ENCODE results near the gene CST3. TPM values are rescaled to one million over a fixed set of nuclear protein-coding genes. Genes with fewer than 3 reads are reported as not detected.

Gene CST3
- total RNA-seq, 1 donor, result 55.3 TPM

GRCh38 chr20:23584434-23585199 is 53.1 kb downstream of the CST3 start:
- TF ChIP-seq CTCF (IDR thresholded peaks at IDR 0.05; ENCODE audit: insufficient read depth, low read depth, low read length), result no peak
- DNase-seq (ENCODE audit: low read depth), result no peak
- no peak overlapping the region for H3K4me3 ChIP-seq (ENCODE audit: low read depth, low read length)

Other genes with a start within 250 kb of the CST3 start
- gene NAPB, start 216.5 kb downstream of the CST3 start, total RNA-seq, result 9.5 and 9.7 TPM in 2 replicates
- gene CSTL1, start 198.3 kb downstream of the CST3 start, total RNA-seq, result not detected in 2 replicates
- not detected in 2 replicates for gene CST11, start 185.1 kb downstream of the CST3 start, total RNA-seq
- gene CST8, start 146.8 kb downstream of the CST3 start, total RNA-seq, result not detected in 2 replicates
- not detected in 2 replicates for gene CST9L, start 69.5 kb downstream of the CST3 start, total RNA-seq
- gene CST9, start 32.0 kb downstream of the CST3 start, total RNA-seq, result not detected in 2 replicates
- gene CST4, start 51.1 kb upstream of the CST3 start, total RNA-seq, result 0.32 TPM in 1 of 2 replicates, not detected in the other
- gene CST1, start 113.0 kb upstream of the CST3 start, total RNA-seq, result 3.9 and 11.3 TPM in 2 replicates
- not detected in 2 replicates for gene CST2, start 188.8 kb upstream of the CST3 start, total RNA-seq
- not detected in 2 replicates for gene CST5, start 241.8 kb upstream of the CST3 start, total RNA-seq

Data from fibroblast of villous mesenchyme (primary cell).